Fibroblast of lung (primary cell): Measurements from ENCODE around the gene HAGH.

ENCODE experiments used
- CTCF ChIP-seq, 2 donors: IDR thresholded peaks in 1 of 2; conservative IDR thresholded peaks in 1 of 2; 1 replicate in 1 of 2; 2 replicates in 1 of 2; pipeline ENCODE4 v1.5.1; 2011 to 2012; ENCODE audit warnings: low read length in 2 of 2, control low read depth in 1 of 2, inconsistent platforms in 1 of 2, low read depth in 1 of 2, mild to moderate bottlenecking in 1 of 2
- EZH2 ChIP-seq: IDR thresholded peaks from 2 replicates; pipeline ENCODE4 v1.5.1; 2012; ENCODE audit warnings: low read length, control low read depth, mild to moderate bottlenecking; ENCODE audit errors: missing control alignments

GRCh38 chr16:1817716-1818115 is 8.9 kb downstream of the HAGH start:
- no peak for TF ChIP-seq CTCF (conservative IDR thresholded peaks at IDR 0.05 in 1 of 2, IDR thresholded peaks at IDR 0.05 in 1 of 2; ENCODE audit: low read depth in 1 of 2, low read length in 2 of 2)
- no peak for TF ChIP-seq EZH2
